DOHH2 (cell line): ENCODE data around the gene LMCD1.

Experiments
- CTCF ChIP-seq: fragments of 200-600 bp; sonication (generic); IDR thresholded peaks from one replicate; pipeline ENCODE4 v1.5.1; 2014; ENCODE audit warnings: antibody characterized with exemption, mild to moderate bottlenecking, low read depth, low read length; ENCODE audit not compliant: poor library complexity, severe bottlenecking
- EZH2phosphoT487 ChIP-seq: fragments of 200-600 bp; sonication (generic); IDR thresholded peaks from 2 replicates; pipeline ENCODE4 v1.6.1; 2017; ENCODE audit warnings: borderline replicate concordance, mild to moderate bottlenecking, antibody characterized with exemption, low read length, moderate library complexity, mixed read lengths

- TF ChIP-seq CTCF (no peak), EZH2phosphoT487 (no peak)
Measured at GRCh38 chr3:8485141-8485870, 16.3 kb upstream of the LMCD1 start.
